Fibroblast of lung (primary cell): ENCODE measurements around the gene ATG10.

Experiments used
- CTCF ChIP-seq, 2 donors: IDR thresholded peaks in 1 of 2; conservative IDR thresholded peaks in 1 of 2; 1 replicate in 1 of 2; 2 replicates in 1 of 2; pipeline ENCODE4 v1.5.1; 2011 to 2012; ENCODE audit warnings: low read length in 2 of 2, control low read depth in 1 of 2, inconsistent platforms in 1 of 2, low read depth in 1 of 2, mild to moderate bottlenecking in 1 of 2
- EZH2 ChIP-seq: IDR thresholded peaks from 2 replicates; pipeline ENCODE4 v1.5.1; 2012; ENCODE audit warnings: low read length, control low read depth, mild to moderate bottlenecking; ENCODE audit errors: missing control alignments

DNA sequence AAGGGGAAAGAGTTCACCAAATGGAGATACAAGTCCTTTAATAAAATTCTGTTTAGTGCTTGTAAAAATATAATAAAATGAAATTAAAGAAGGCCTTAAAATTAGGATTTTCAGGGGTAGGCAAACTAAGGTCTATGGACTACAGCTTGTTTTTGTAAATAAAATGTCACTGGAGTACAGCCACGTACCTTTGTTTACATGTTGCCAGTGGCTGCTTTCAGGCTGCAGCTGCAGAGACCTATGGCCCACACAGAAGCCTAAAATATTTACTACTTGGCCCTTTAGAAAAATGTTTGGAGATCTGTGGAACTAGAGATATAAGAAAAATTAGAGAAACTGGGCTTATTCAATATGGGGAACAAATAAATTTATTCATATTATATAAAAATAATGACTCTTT is 183.5 kb downstream of the ATG10 start:
- TF ChIP-seq CTCF (conservative IDR thresholded peaks at IDR 0.05 in 1 of 2, IDR thresholded peaks at IDR 0.05 in 1 of 2; ENCODE audit: low read depth in 1 of 2, low read length in 2 of 2) (no peak), EZH2 (no peak)
